ENCODE data around the gene TRIM14. TPM values are rescaled to one million over a fixed set of nuclear protein-coding genes. Genes with fewer than 3 reads are reported as not detected.

TRIM14 gene
- total RNA-seq, 1 donor from 2014 or later = 12.8 TPM

- ChIA-PET CTCF (interaction anchor here (1.2 to 2.1 kb wide), 3 partner anchors 11 to 207 kb away, joined by 4 to 8 read pairs (median 5); no protein-coding TSS in a partner anchor), POLR2A (interaction anchor here (0.6 to 3.4 kb wide), 26 partner anchors 9 to 1117 kb away, joined by 3 to 39 read pairs (median 4); partner anchors contain the start of genes ANP32B, CORO2A, NCBP1 and TBC1D2)
- no peak for TF ChIP-seq CTCF (IDR thresholded peaks at IDR 0.05)
- Mint-ChIP-seq H3K4me1 (peaks cover 14% of the 10 kb centered on the region), H3K4me3 (peak within 1 kb of the TSS; percentile 97), H3K27ac (peak within 1 kb of the TSS; percentile 94), H3K27me3 (no peaks in the 10 kb centered on the region), H3K36me3 (ENCODE audit: low read depth) (peaks cover 15% of the 10 kb centered on the region), H3K9me3 (no peaks in the 10 kb centered on the region)
- intact Hi-C loops (cut with micrococcal nuclease) = loop anchor here (1.0 to 5.0 kb wide), 10 partner anchors 11 to 359 kb away; partner anchors contain the start of genes ANP32B, CORO2A, TBC1D2 and TRIM14
- ATAC-seq (ENCODE audit: low read depth) (peak; percentile 97), DNase-seq (peak; percentile 87)
Observed at GRCh38 chr9:98056269-98057137, 62.5 kb downstream of the TRIM14 start, which contains the start of gene NANS. Gene NANS, plus strand, starts transcription at chr9:98056732. Its CDS starts 77 bp downstream, at chr9:98056809.

GRCh38 chr9:98054376-98054951, 64.6 kb downstream of the TRIM14 start:
- DNase-seq = no peak
- H3K27ac Mint-ChIP-seq = no peak overlapping the region
- POLR2A ChIA-PET = interaction anchor here (0.6 to 1.5 kb wide), 3 partner anchors 9 to 441 kb away, joined by 4 to 6 read pairs (median 4); no protein-coding TSS in a partner anchor

GRCh38 chr9:98050351-98050750, 68.7 kb downstream of the TRIM14 start:
- no peaks in the 10 kb centered on the region for H3K27me3 Mint-ChIP-seq
- intact Hi-C loops (cut with micrococcal nuclease) = no loop called here
- ATAC-seq (ENCODE audit: low read depth) (no peak), DNase-seq (no peak)
- H3K27ac Mint-ChIP-seq = no peak overlapping the region
- H3K4me3 Mint-ChIP-seq = no peak overlapping the region
- peaks cover 23% of the 10 kb centered on the region for H3K36me3 Mint-ChIP-seq (ENCODE audit: low read depth)
- POLR2A ChIA-PET = no interaction called here
- CTCF ChIA-PET = no interaction called here
- H3K4me1 Mint-ChIP-seq = peaks cover 26% of the 10 kb centered on the region
- peaks cover 2% of the 10 kb centered on the region for H3K9me3 Mint-ChIP-seq
- TF ChIP-seq CTCF (IDR thresholded peaks at IDR 0.05) = no peak

More at GRCh38 chr9:98054376-98054951, 64.6 kb downstream of the TRIM14 start:
- intact Hi-C loops (cut with micrococcal nuclease) = no loop called here
- TF ChIP-seq CTCF (IDR thresholded peaks at IDR 0.05) = no peak
- ATAC-seq (ENCODE audit: low read depth) = no peak
- Mint-ChIP-seq H3K4me3 (no peak overlapping the region), H3K4me1 (peaks cover 18% of the 10 kb centered on the region), H3K36me3 (ENCODE audit: low read depth) (peaks cover 10% of the 10 kb centered on the region), H3K27me3 (no peaks in the 10 kb centered on the region), H3K9me3 (no peaks in the 10 kb centered on the region)
- CTCF ChIA-PET = interaction anchor here (1.2 kb wide), 1 partner anchor 131 kb away, joined by 4 read pairs; no protein-coding TSS in a partner anchor

- Mint-ChIP-seq H3K4me3 (no peak overlapping the region), H3K36me3 (ENCODE audit: low read depth) (peaks cover 26% of the 10 kb centered on the region), H3K27me3 (no peaks in the 10 kb centered on the region), H3K27ac (no peak overlapping the region), H3K9me3 (peaks cover 7% of the 10 kb centered on the region), H3K4me1 (peaks cover 33% of the 10 kb centered on the region)
- ChIA-PET CTCF (no interaction called here), POLR2A (no interaction called here)
- intact Hi-C loops (cut with micrococcal nuclease) = no loop called here
- TF ChIP-seq CTCF (IDR thresholded peaks at IDR 0.05) = no peak
- DNase-seq (no peak), ATAC-seq (ENCODE audit: low read depth) (no peak)
Observed at GRCh38 chr9:98049288-98050072, 69.5 kb downstream of the TRIM14 start.
